ENCODE measurements around the gene KIAA0513. TPM values are rescaled to one million over a fixed set of nuclear protein-coding genes. Genes with fewer than 3 reads are reported as not detected.

Gene KIAA0513
- polyA plus RNA-seq, 1 experiment, result 10.0 TPM

GRCh38 chr16:85087899-85088569 lies 60.4 kb downstream of the KIAA0513 start:
- CTCF ChIA-PET, result interaction anchor here (0.6 kb wide), 2 partner anchors 40 to 400 kb away, joined by 3 to 8 read pairs; no protein-coding TSS in a partner anchor
- H3K27me3 ChIP-seq (ENCODE audit: control insufficient read depth, insufficient read depth, low read length), result no peaks in the 10 kb centered on the region
- POLR2A ChIA-PET, result no interaction called here
- no peak overlapping the region for H3K4me3 ChIP-seq (ENCODE audit: low read depth, low read length)
- H3K27ac ChIP-seq (ENCODE audit: low read depth, low read length), result no peak overlapping the region
- TF ChIP-seq CTCF (IDR thresholded peaks at IDR 0.05; ENCODE audit: low read depth, low read length), result no peak
- no peaks in the 10 kb centered on the region; the same call in 1 of the 2 replicates for H3K9me3 ChIP-seq (ENCODE audit: control insufficient read depth, insufficient read depth, low read length)
- no peak for DNase-seq (ENCODE audit: low read depth, low spot score)

GRCh38 chr16:85088570-85089199 lies 61.1 kb downstream of the KIAA0513 start:
- Histone ChIP-seq H3K9me3 (ENCODE audit: control insufficient read depth, insufficient read depth, low read length) (no peaks in the 10 kb centered on the region; the same call in 1 of the 2 replicates), H3K27me3 (ENCODE audit: control insufficient read depth, insufficient read depth, low read length) (no peaks in the 10 kb centered on the region), H3K4me3 (ENCODE audit: low read depth, low read length) (no peak overlapping the region), H3K27ac (ENCODE audit: low read depth, low read length) (no peak overlapping the region)
- no peak for DNase-seq (ENCODE audit: low read depth, low spot score)
- CTCF ChIA-PET, result interaction anchor here (0.6 kb wide), 1 partner anchor 401 kb away, joined by 3 read pairs; no protein-coding TSS in a partner anchor
- no peak for TF ChIP-seq CTCF (IDR thresholded peaks at IDR 0.05; ENCODE audit: low read depth, low read length)
- POLR2A ChIA-PET, result no interaction called here

- H3K4me3 ChIP-seq (ENCODE audit: low read depth, low read length), result no peak overlapping the region
- H3K27me3 ChIP-seq (ENCODE audit: control insufficient read depth, insufficient read depth, low read length), result peaks cover 2% of the 10 kb centered on the region
- POLR2A ChIA-PET, result no interaction called here
- no peak for DNase-seq (ENCODE audit: low read depth, low spot score)
- no peaks in the 10 kb centered on the region; the same call in 1 of the 2 replicates for H3K9me3 ChIP-seq (ENCODE audit: control insufficient read depth, insufficient read depth, low read length)
- no peak overlapping the region for H3K27ac ChIP-seq (ENCODE audit: low read depth, low read length)
- CTCF ChIA-PET, result no interaction called here
- no peak for TF ChIP-seq CTCF (IDR thresholded peaks at IDR 0.05; ENCODE audit: low read depth, low read length)
These were observed 61.9 kb downstream of the KIAA0513 start for GRCh38 chr16:85089525-85089924.

- H3K9me3 ChIP-seq (ENCODE audit: control insufficient read depth, insufficient read depth, low read length), result no peaks in the 10 kb centered on the region; the same call in 1 of the 2 replicates
- H3K27ac ChIP-seq (ENCODE audit: low read depth, low read length), result no peak overlapping the region
- H3K27me3 ChIP-seq (ENCODE audit: control insufficient read depth, insufficient read depth, low read length), result peaks cover 8% of the 10 kb centered on the region
- POLR2A ChIA-PET, result no interaction called here
- DNase-seq (ENCODE audit: low read depth, low spot score), result no peak
- no peak for TF ChIP-seq CTCF (IDR thresholded peaks at IDR 0.05; ENCODE audit: low read depth, low read length)
- CTCF ChIA-PET, result interaction anchor here (1.0 kb wide), 1 partner anchor 10 kb away, joined by 3 read pairs; no protein-coding TSS in a partner anchor
- H3K4me3 ChIP-seq (ENCODE audit: low read depth, low read length), result no peak overlapping the region
These were observed 62.6 kb downstream of the KIAA0513 start for GRCh38 chr16:85090181-85090580.
